Neural cell (in vitro differentiated cells): ENCODE measurements around the gene NDC1. TPM values are rescaled to one million over a fixed set of nuclear protein-coding genes. Genes with fewer than 3 reads are reported as not detected.

Experiments used
- H2AFZ ChIP-seq: fragments of 200-600, 300-800 bp; sonication (generic), shearing (Covaris generic); 2 replicates; pipeline ENCODE4 v1.6.0; 2014; ENCODE audit warnings: low read depth, mild to moderate bottlenecking, antibody characterized with exemption, low read length, moderate library complexity
- H3F3A ChIP-seq: fragments of 200-600 bp; shearing (Covaris generic); 2 replicates; pipeline ENCODE4 v1.6.1; 2016; ENCODE audit warnings: mild to moderate bottlenecking, moderate library complexity, mixed read lengths, antibody characterized with exemption, low read length; ENCODE audit not compliant: insufficient read depth, poor library complexity, severe bottlenecking
- H3K27ac ChIP-seq: fragments of 200-600, 300-800 bp; sonication (generic), shearing (Covaris generic); 2 replicates; pipeline ENCODE4 v1.5.1; 2014; ENCODE audit warnings: mild to moderate bottlenecking, low read length, moderate library complexity
- H3K27me3 ChIP-seq: fragments of 300-800, 200-600 bp; sonication (generic), shearing (Covaris generic); 2 replicates; pipeline ENCODE4 v1.6.0; 2014; ENCODE audit warnings: mild to moderate bottlenecking, low read depth, low read length, moderate library complexity; ENCODE audit not compliant: insufficient read depth
- H3K36me3 ChIP-seq: fragments of 300-800, 200-600 bp; sonication (generic), shearing (Covaris generic); 2 replicates; pipeline ENCODE4 v1.5.1; 2014; ENCODE audit warnings: mild to moderate bottlenecking, antibody characterized with exemption, low read length, moderate library complexity; ENCODE audit not compliant: insufficient read depth
- H3K4me2 ChIP-seq: fragments of 300-800, 200-600 bp; sonication (generic), shearing (Covaris generic); 2 replicates; pipeline ENCODE4 v1.6.0; 2014; ENCODE audit warnings: mild to moderate bottlenecking, low read length
- H3K4me3 ChIP-seq: fragments of 300-800, 200-600 bp; sonication (generic), shearing (Covaris generic); 2 replicates; pipeline ENCODE4 v1.5.1; 2014; ENCODE audit warnings: mild to moderate bottlenecking, low read length, moderate library complexity
- H3K79me2 ChIP-seq: fragments of 200-600 bp; shearing (Covaris generic); replicated peaks from 2 replicates; pipeline ENCODE4 v1.6.0; 2014; ENCODE audit warnings: mild to moderate bottlenecking, low read length, moderate library complexity; ENCODE audit not compliant: insufficient read depth
- H3K9ac ChIP-seq: fragments of 300-800, 200-600 bp; sonication (generic), shearing (Covaris generic); 2 replicates; pipeline ENCODE4 v1.6.1; 2016; ENCODE audit warnings: mild to moderate bottlenecking, low read length, mixed read lengths
- H3K9me2 ChIP-seq: fragments of 200-600 bp; shearing (Covaris generic); 2 replicates; pipeline ENCODE4 v1.6.1; 2016; ENCODE audit warnings: mild to moderate bottlenecking, low read length, mixed read lengths; ENCODE audit not compliant: insufficient read depth
- H3K9me3 ChIP-seq: fragments of 200-600, 300-800 bp; sonication (generic), shearing (Covaris generic); 2 replicates; pipeline ENCODE4 v1.6.1; 2016; ENCODE audit warnings: mild to moderate bottlenecking, mixed run types, low read length, moderate library complexity, mixed read lengths
- H4K20me1 ChIP-seq: fragments of 200-600 bp; shearing (Covaris generic); 2 replicates; pipeline ENCODE4 v1.6.1; 2016; ENCODE audit warnings: mild to moderate bottlenecking, mixed run types; ENCODE audit not compliant: insufficient read depth
- EP300 ChIP-seq: fragments of 450-650 bp; conservative IDR thresholded peaks from 2 replicates; pipeline ENCODE4 v1.6.1; 2014; ENCODE audit warnings: antibody characterized with exemption, mild to moderate bottlenecking, moderate library complexity; ENCODE audit not compliant: poor library complexity, severe bottlenecking
- EZH2 ChIP-seq: fragments of 200-600, 300-800 bp; shearing (Covaris generic), sonication (generic); IDR thresholded peaks from 2 replicates; pipeline ENCODE4 v1.6.1; 2014; ENCODE audit warnings: antibody characterized with exemption, low read length, borderline replicate concordance, mild to moderate bottlenecking; ENCODE audit not compliant: insufficient read depth, poor library complexity, severe bottlenecking
- MXI1 ChIP-seq: fragments of 450-650 bp; conservative IDR thresholded peaks from 2 replicates; pipeline ENCODE4 v1.6.1; 2014; ENCODE audit warnings: antibody characterized with exemption, mild to moderate bottlenecking; ENCODE audit not compliant: poor library complexity, severe bottlenecking
- POLR2AphosphoS5 ChIP-seq: IDR thresholded peaks from 2 replicates; pipeline ENCODE4 v1.6.1; 2012
- RAD21 ChIP-seq: fragments of 450-650 bp; conservative IDR thresholded peaks from 2 replicates; pipeline ENCODE4 v1.6.1; 2014; ENCODE audit warnings: antibody characterized with exemption, mild to moderate bottlenecking, moderate library complexity
- REST ChIP-seq: IDR thresholded peaks from 2 replicates; pipeline ENCODE4 v1.6.1; 2012; ENCODE audit warnings: borderline replicate concordance
- SMC3 ChIP-seq: fragments of 450-650 bp; conservative IDR thresholded peaks from 2 replicates; pipeline ENCODE4 v1.6.1; 2014; ENCODE audit warnings: antibody characterized with exemption, mild to moderate bottlenecking, moderate library complexity; ENCODE audit not compliant: poor library complexity
- TAF1 ChIP-seq: IDR thresholded peaks from 2 replicates; pipeline ENCODE4 v1.6.1; 2012; ENCODE audit warnings: low read depth
- polyA plus RNA-seq: library from polyadenylated mRNA; depleted of rRNA; stranded (reverse); fragments of >200 nt; gene quantifications from 2 replicates; pipeline ENCODE4 v1.2.3, GENCODE V29; 2014
- TF ChIP-seq, protein P1 (sequence below): fragments of 450-650 bp; IDR thresholded peaks from 2 replicates; pipeline ENCODE4 v1.5.1; 2014; ENCODE audit warnings: antibody characterized with exemption, mild to moderate bottlenecking, moderate library complexity; ENCODE audit not compliant: poor library complexity, severe bottlenecking

NDC1 gene
- polyA plus RNA-seq, 1 donor from 2014 or later: 18.0 TPM

DNA sequence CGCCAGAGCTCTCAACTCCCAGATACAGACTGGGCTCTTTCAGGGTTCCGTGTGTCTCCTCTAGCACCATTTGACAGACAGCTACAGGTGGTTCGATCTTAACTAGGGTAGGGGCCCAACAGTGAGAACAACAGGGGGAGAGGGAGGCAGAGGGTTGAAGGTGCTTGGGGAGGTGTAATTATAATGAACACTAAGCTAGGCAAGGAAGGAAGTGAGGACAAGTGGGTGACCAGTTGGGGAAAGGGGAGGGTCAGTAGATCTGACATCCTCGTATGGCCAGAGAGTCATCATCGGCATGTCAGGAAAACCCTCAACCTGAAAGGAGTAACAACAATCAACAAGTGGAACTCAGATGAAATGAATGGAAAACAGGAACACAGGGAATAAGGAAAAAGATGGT, 121.9 kb downstream of the NDC1 start:
- Histone ChIP-seq H3K4me3 (no peak overlapping the region), H4K20me1 (no peaks in the 10 kb centered on the region), H3K9me3 (no peaks in the 10 kb centered on the region), H3K9ac (no peak overlapping the region), H3K79me2 (no peaks in the 10 kb centered on the region), H3K27ac (no peak overlapping the region), H2AFZ (no peak overlapping the region), H3F3A (no peaks in the 10 kb centered on the region), H3K9me2 (no peaks in the 10 kb centered on the region), H3K27me3 (no peaks in the 10 kb centered on the region), H3K36me3 (no peaks in the 10 kb centered on the region), H3K4me2 (no peak overlapping the region)
- TF ChIP-seq REST (no peak), EP300 (no peak), POLR2AphosphoS5 (no peak), TAF1 (no peak), EZH2 (no peak), SMC3 (no peak), RAD21 (no peak), MXI1 (no peak)
- TF ChIP-seq, protein P1, sequence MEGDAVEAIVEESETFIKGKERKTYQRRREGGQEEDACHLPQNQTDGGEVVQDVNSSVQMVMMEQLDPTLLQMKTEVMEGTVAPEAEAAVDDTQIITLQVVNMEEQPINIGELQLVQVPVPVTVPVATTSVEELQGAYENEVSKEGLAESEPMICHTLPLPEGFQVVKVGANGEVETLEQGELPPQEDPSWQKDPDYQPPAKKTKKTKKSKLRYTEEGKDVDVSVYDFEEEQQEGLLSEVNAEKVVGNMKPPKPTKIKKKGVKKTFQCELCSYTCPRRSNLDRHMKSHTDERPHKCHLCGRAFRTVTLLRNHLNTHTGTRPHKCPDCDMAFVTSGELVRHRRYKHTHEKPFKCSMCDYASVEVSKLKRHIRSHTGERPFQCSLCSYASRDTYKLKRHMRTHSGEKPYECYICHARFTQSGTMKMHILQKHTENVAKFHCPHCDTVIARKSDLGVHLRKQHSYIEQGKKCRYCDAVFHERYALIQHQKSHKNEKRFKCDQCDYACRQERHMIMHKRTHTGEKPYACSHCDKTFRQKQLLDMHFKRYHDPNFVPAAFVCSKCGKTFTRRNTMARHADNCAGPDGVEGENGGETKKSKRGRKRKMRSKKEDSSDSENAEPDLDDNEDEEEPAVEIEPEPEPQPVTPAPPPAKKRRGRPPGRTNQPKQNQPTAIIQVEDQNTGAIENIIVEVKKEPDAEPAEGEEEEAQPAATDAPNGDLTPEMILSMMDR: no peak

DNA sequence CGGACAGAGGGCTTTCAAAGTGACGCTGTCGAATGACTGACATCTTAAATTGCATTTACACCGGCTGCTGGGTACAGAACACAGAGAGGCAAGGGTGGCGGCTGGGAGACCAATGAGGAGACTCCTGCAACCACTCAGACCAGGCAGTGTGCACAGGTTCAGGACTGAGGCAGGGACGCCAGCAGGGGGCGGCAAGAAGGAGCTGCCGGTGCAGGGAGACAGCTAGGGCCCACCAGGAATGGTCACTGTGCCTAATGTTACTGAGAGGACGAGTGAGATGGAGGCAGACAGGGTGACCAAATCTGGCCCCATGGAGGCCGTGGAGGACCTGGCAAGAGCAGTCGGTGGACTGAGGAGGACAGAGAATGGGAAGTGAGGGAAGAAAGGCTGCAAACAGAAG, 122.6 kb downstream of the NDC1 start:
- no peaks in the 10 kb centered on the region for H3K79me2 ChIP-seq
- H3K27me3 ChIP-seq: no peaks in the 10 kb centered on the region

More for the DNA sequence above, 122.6 kb downstream of the NDC1 start:
- H3K27ac ChIP-seq: no peak overlapping the region
- H3K4me3 ChIP-seq: no peak overlapping the region
- TF ChIP-seq REST (no peak), TAF1 (no peak), RAD21 (no peak), MXI1 (no peak), SMC3 (no peak), EZH2 (no peak), EP300 (no peak), POLR2AphosphoS5 (no peak)
- TF ChIP-seq, protein P1: no peak
- H2AFZ ChIP-seq: no peak overlapping the region
- H4K20me1 ChIP-seq: no peaks in the 10 kb centered on the region
- no peaks in the 10 kb centered on the region for H3F3A ChIP-seq
- H3K4me2 ChIP-seq: no peak overlapping the region
- no peak overlapping the region for H3K9ac ChIP-seq
- H3K9me2 ChIP-seq: no peaks in the 10 kb centered on the region
- H3K9me3 ChIP-seq: no peaks in the 10 kb centered on the region
- no peaks in the 10 kb centered on the region for H3K36me3 ChIP-seq
